ENCODE data around the gene RPS3A. TPM values are rescaled to one million over a fixed set of nuclear protein-coding genes. Genes with fewer than 3 reads are reported as not detected.
"Not testable (repeated sequence)": the region's sequence is repeated elsewhere in the genome, so short reads cannot be mapped to it uniquely, and the experiment has no call there.

RPS3A gene
- 1,382 and 3,002 TPM in 2 replicates for polyA plus RNA-seq (2011; rRNA removed)
- polyA minus RNA-seq (2011; rRNA and poly(A)+ RNA removed): 103 and 114 TPM in 2 replicates

DNA sequence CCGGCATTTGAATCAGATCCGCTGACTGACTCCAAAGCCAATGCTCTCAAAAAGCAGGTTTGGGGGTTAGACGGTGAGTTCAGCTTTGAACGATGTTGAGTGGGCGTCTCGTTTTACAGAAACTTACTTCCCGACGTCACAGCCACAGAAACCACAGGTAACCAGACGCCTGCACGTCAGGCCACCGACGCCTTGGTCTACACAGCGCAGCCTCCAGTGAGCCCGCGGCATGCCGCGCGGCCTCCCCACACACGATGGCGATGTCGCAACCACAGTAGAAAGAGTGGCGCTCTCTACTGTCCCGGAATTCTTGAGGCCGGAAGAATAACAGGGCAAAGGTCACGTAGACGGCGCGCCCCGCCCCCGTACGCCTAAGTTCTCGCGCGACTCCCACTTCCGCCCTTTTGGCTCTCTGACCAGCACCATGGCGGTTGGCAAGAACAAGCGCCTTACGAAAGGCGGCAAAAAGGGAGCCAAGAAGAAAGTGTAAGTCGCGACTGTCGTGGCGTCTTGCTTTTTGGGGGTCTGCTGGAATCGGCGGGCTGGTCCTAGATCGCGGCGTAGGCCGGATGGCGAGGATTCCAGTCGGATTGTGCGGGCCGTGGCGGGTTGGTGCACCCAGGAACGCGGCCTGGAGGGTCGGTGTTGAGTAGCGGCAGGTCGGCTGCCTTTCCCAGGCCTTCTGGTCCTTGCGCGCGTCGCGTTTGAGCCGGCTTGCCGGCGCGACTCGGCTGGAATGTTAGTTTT, at the start of gene RPS3A:
Gene RPS3A (plus strand): TSS at position 400 of the 747 bp plus-strand sequence. CDS start 25 bp downstream, at position 425.
- TF ChIP-seq CTCF (IDR thresholded peaks at IDR 0.05; ENCODE audit: insufficient read depth, low read depth, low read length): peak; percentile 85
- DNase-seq (ENCODE audit: low read depth): peak; percentile 82
- peaks cover 6% of the 10 kb centered on the region for H3K36me3 ChIP-seq (ENCODE audit: control insufficient read depth, insufficient read depth, low read length)
- ChIA-PET CTCF (interaction anchor here (0.7 to 1.5 kb wide), 11 partner anchors 9 to 702 kb away, joined by 3 to 4 read pairs (median 3); no protein-coding TSS in a partner anchor), POLR2A (interaction anchor here (0.6 to 1.0 kb wide), 2 partner anchors 10 to 199 kb away, joined by 3 to 4 read pairs; no protein-coding TSS in a partner anchor)
- H3K4me3 ChIP-seq (ENCODE audit: low read depth, low read length): peak within 1 kb of the TSS; percentile 54
- H3K27me3 ChIP-seq (ENCODE audit: control insufficient read depth, insufficient read depth, low read length): 0 out of 2 replicates have a peak, but pooled peaks cover 2% of the 10 kb centered on the region

- Histone ChIP-seq H3K27me3 (ENCODE audit: control insufficient read depth, insufficient read depth, low read length) (no peaks in the 10 kb centered on the region), H3K4me3 (ENCODE audit: low read depth, low read length) (no peak overlapping the region), H3K36me3 (ENCODE audit: control insufficient read depth, insufficient read depth, low read length) (no peaks in the 10 kb centered on the region)
- TF ChIP-seq CTCF (IDR thresholded peaks at IDR 0.05; ENCODE audit: insufficient read depth, low read depth, low read length): no peak
- ChIA-PET CTCF (no interaction called here), POLR2A (no interaction called here)
- no peak for DNase-seq (ENCODE audit: low read depth)
Measured at GRCh38 chr4:151052785-151053184, 46.6 kb upstream of the RPS3A start.

DNA sequence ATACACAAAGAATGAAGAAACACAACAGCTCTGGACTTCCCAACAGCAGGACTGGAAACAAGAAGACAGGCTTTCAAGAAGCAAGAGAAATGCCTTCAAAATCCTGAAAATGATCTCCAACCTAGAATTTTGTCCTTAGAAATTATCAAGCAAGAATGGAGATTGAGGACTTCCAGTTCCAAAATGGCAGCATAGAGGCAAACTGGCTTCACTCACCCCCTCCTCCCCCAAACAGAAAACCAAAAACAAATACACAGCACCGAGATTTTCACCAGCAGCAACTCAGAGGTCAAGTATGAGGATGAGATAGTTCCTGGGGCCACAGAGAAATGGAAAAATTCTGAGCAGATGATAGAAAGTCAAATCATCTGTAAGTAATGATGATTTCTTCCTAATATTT, 43.9 kb upstream of the RPS3A start:
- no peak for TF ChIP-seq CTCF (IDR thresholded peaks at IDR 0.05; ENCODE audit: insufficient read depth, low read depth, low read length)
- Histone ChIP-seq H3K4me3 (ENCODE audit: low read depth, low read length) (no peak overlapping the region), H3K27me3 (ENCODE audit: control insufficient read depth, insufficient read depth, low read length) (no peaks in the 10 kb centered on the region), H3K36me3 (ENCODE audit: control insufficient read depth, insufficient read depth, low read length) (no peaks in the 10 kb centered on the region)
- ChIA-PET CTCF (no interaction called here), POLR2A (no interaction called here)
- no peak for DNase-seq (ENCODE audit: low read depth)

- CTCF ChIA-PET; POLR2A ChIA-PET; H3K27me3 ChIP-seq (ENCODE audit: control insufficient read depth, insufficient read depth, low read length); DNase-seq (ENCODE audit: low read depth); H3K4me3 ChIP-seq (ENCODE audit: low read depth, low read length); H3K36me3 ChIP-seq (ENCODE audit: control insufficient read depth, insufficient read depth, low read length): not testable (repeated sequence)
Measured at GRCh38 chr4:151063143-151063542, 36.3 kb upstream of the RPS3A start.

- no peak for TF ChIP-seq CTCF (IDR thresholded peaks at IDR 0.05; ENCODE audit: insufficient read depth, low read depth, low read length)
- no peak for DNase-seq (ENCODE audit: low read depth)
- H3K36me3 ChIP-seq (ENCODE audit: control insufficient read depth, insufficient read depth, low read length): no peaks in the 10 kb centered on the region
- POLR2A ChIA-PET: no interaction called here
- H3K27me3 ChIP-seq (ENCODE audit: control insufficient read depth, insufficient read depth, low read length): peaks cover 6% of the 10 kb centered on the region
- CTCF ChIA-PET: no interaction called here
- no peak overlapping the region for H3K4me3 ChIP-seq (ENCODE audit: low read depth, low read length)
Measured at GRCh38 chr4:151067316-151067970, 32.0 kb upstream of the RPS3A start.
